ENCODE data around the gene PTPRG. TPM values are rescaled to one million over a fixed set of nuclear protein-coding genes. Genes with fewer than 3 reads are reported as not detected.
A peak's percentile ranks its signal among the peaks of the same experiment; 100 is the strongest.

Gene PTPRG
- total and polyA plus RNA-seq, 2 donors (not counting 3 experiments of a cell fraction or from before 2014, with no cell fraction given): 8.9 to 39.1 TPM

DNA sequence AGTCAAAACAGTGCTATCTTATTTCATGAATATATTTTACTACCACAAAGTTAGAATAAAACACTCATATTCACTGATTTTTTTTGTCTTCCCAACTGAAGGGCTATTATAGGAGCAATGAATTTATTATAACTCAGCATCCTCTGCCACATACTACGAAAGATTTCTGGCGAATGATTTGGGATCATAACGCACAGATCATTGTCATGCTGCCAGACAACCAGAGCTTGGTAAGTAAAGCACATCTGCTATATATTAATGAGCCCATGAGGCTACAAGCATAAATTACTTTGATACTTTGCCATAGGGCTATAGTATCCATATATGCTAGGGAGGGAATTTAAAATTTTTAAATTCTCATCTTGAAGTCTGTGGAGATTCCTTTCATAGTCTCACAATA lies 716.1 kb downstream of the PTPRG start:
- Histone ChIP-seq H3K36me3 (ENCODE audit: control insufficient read depth in 2 of 2, extremely low read depth in 1 of 2, insufficient read depth in 2 of 2, low read length in 2 of 2) (peaks cover 0 to 3% of the 10 kb centered on the region in 2 experiments), H3K27ac (ENCODE audit: insufficient read depth, low read depth, low read length) (no peak overlapping the region), H2AFZ (ENCODE audit: low read depth, low read length) (no peak overlapping the region), H3K4me2 (ENCODE audit: insufficient read depth, low read length) (no peak overlapping the region), H3K9me1 (replicated peaks; ENCODE audit: control insufficient read depth, extremely low read depth, insufficient read depth, low read length) (peaks cover 3% of the 10 kb centered on the region), H3K79me2 (ENCODE audit: control insufficient read depth, insufficient read depth, low read length) (no peaks in the 10 kb centered on the region), H3K4me3 (replicated peaks in 1 of 3; ENCODE audit: insufficient read depth in 1 of 3, low read depth in 1 of 3, low read length in 3 of 3) (no peak overlapping the region), H4K20me1 (replicated peaks; ENCODE audit: control insufficient read depth, extremely low read depth, insufficient read depth, low read length) (no peaks in the 10 kb centered on the region), H3K9ac (replicated peaks; ENCODE audit: extremely low read depth, insufficient read depth, low read length) (no peak overlapping the region), H3K4me1 (ENCODE audit: control insufficient read depth, extremely low read depth, insufficient read depth, low read length) (no peaks in the 10 kb centered on the region), H3K27me3 (ENCODE audit: control insufficient read depth in 2 of 2, insufficient read depth in 2 of 2, low read length in 2 of 2) (no peaks in the 10 kb centered on the region), H3K9me3 (replicated peaks; ENCODE audit: control insufficient read depth, insufficient read depth, low read length) (no peaks in the 10 kb centered on the region)
- DNase-seq (ENCODE audit: low read depth, low spot score) (no peak), FAIRE-seq (peak; percentile 38)
- intact Hi-C loops (cut with micrococcal nuclease): no loop called here
- no TSS peak for BruUV-seq (replicated peaks)
- POLR2A ChIA-PET: no interaction called here
- dilution Hi-C loops (cut with MboI; ENCODE audit: extremely low pct_ligation_motif_present, low sequenced_read_pairs): no loop called here
- TF ChIP-seq JUN (IDR thresholded peaks at IDR 0.05; ENCODE audit: borderline replicate concordance, insufficient read depth, insufficient read length, low read depth) (no peak), CTCF (IDR thresholded peaks at IDR 0.05; ENCODE audit: extremely low read depth in 1 of 2, insufficient read depth in 1 of 2, low read depth in 1 of 2, low read length in 2 of 2) (no peak), POLR2AphosphoS5 (IDR thresholded peaks at IDR 0.05; ENCODE audit: insufficient read depth, low read depth, low read length) (no peak), EZH2 (IDR thresholded peaks at IDR 0.05; ENCODE audit: borderline replicate concordance, low read depth, low read length, severe bottlenecking) (no peak), POLR2A (IDR thresholded peaks at IDR 0.05; ENCODE audit: low read depth, low read length) (no peak), MAX (IDR thresholded peaks at IDR 0.05; ENCODE audit: insufficient read depth, insufficient read length) (no peak), MYC (IDR thresholded peaks at IDR 0.05; ENCODE audit: low read depth, low read length) (no peak), FOS (IDR thresholded peaks at IDR 0.05; ENCODE audit: borderline replicate concordance, insufficient read depth, low read length) (no peak)
- CTCF ChIA-PET: no interaction called here
